Fibroblast of skin of left quadriceps (primary cell): Measurements from ENCODE around the gene MKRN1.
"Not testable (repeated sequence)": the region's sequence is repeated elsewhere in the genome, so short reads cannot be mapped to it uniquely, and the experiment has no call there.

ENCODE experiments used
- DNase-seq, 2 experiments: peaks; one replicate each; pipeline ENCODE4 v3.0.0-alpha.2; 2013; ENCODE audit warnings: low read depth in 2 of 2

The MKRN1 gene

DNA sequence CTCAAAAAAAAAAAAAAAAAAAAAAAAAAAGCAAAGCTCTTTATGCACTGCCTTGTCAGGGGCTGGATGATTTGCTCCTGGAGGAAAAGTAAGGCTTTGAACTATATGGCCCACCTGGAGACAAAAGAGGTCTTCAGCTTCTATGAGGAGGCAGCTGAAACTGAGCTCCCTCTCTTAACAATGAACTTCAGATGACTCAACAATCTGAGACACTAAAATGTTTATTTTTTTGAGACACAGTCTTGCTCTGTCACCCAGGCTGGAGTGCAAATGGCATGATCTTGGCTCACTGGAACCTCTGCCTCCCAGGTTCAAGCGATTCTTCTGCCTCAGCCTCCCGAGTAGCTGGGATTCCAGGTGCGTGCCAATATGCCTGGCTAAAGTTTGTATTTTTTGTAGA, 38.7 kb downstream of the MKRN1 start:
- DNase-seq = no peak

DNA sequence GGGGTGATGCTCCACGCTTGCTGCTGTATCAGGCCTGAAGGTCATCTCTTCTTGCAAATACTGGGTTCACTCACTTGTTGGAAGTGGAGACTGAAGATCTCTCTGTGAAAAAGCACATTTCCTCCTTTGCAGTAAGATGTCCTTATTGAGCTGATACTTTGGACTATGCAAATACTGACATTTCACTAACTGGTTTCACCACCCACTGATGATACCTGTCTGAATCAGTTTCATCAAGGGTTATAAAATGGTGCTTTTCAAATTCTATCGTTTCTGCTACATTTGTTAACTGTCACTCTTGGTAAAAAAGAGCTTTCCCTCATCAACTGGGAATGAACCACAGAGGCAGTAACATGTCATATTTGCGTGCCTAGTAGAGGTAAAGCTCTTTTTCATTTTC, 39.9 kb downstream of the MKRN1 start:
- no peak for DNase-seq

- no peak for DNase-seq
Observed at GRCh38 chr7:140435252-140435895, 43.9 kb downstream of the MKRN1 start.

DNA sequence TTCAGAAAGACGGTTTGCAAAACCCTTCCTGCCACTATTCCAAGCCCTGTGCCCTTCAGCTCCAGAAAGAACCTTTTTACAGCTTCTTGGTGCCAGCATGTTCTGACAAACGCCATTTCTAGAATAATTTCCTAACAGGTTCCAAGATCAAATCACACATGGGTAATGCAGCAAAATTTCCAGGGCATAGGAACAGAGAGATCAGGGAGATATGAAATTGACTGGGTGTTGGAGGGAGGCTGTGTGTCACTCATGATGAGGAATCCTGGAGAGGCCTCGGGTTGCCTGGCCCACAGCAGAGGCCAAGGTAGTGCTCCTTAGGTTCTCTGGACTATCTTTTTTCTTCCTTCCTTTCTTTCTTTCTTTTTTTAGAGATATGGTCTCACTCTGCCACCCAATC, 45.9 kb downstream of the MKRN1 start:
- no peak for DNase-seq

- no peak for DNase-seq
Observed at GRCh38 chr7:140426130-140426529, 53.2 kb downstream of the MKRN1 start.

DNA sequence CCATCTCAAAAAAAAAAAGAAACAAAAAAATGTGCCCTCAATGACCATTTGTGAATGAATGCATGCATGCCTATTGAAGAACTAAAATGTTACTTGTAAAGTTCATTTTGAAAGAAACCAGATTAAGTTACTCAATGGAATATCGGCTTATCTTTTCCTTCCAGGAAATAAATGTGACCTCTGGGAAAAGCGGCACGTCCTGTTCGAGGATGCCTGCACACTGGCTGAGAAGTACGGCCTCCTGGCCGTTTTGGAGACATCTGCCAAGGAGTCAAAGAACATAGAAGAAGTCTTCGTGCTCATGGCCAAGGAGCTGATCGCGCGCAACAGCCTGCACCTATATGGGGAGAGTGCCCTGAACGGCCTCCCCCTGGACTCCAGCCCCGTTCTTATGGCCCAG, 53.6 kb downstream of the MKRN1 start:
- no peak for DNase-seq

DNA sequence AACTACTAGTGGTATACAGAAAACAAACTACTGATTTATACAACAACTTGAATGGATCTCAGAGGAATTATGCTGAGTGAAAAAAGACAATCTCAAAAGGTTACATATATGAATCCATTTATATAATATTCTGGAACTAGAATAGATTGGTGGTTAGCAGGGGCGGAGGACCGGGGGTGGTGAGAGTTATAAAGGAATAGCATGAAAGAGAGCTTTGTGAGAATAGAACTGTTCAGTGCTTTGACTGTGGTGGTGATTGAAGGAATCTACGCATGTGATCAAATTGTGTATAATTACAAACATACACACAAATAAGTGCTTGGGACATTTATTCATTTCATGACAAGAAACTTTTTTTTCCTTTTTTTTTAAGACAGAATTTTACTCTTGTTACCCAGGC, 55.8 kb downstream of the MKRN1 start:
- no peak for DNase-seq

GRCh38 chr7:140421521-140421920, 57.8 kb downstream of the MKRN1 start:
- DNase-seq = no peak

- DNase-seq = no peak
Observed at GRCh38 chr7:140418653-140419052, 60.7 kb downstream of the MKRN1 start.

- not testable (repeated sequence) for DNase-seq
Observed at GRCh38 chr7:140418156-140418472, 61.2 kb downstream of the MKRN1 start.

DNA sequence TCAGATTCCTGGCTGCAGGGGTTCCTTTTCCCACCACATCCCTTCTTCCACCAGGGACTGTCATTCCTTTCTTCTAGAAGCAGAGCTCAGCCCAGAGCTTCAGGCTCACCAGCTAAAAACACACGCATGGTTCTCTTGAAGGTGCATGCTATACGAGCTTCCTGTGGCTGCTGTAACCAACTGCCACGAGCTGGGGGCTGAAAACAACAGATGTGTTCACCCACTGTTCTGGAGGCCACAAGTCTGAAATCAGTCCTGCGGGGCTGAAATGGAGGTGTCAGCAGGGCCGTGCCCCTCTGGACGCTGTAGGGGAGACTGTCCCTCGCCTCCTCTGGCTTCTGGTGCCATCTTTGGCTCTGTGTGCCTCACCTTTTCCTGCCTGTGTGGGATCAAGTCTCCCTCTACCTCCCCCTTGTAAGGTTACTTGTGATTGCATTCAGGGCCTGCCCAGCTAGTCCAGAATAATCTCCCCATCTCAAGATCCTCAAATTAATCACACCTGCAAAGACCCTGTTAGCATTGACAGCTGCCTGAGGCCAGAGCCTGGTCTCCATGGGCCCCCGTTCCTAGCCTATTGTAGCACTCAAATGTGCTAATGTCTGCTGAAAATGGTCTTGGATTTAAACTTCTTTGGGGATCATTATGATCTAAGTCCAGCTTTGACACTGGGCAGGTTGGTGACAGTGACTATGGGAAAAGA, 61.7 kb downstream of the MKRN1 start:
- no peak for DNase-seq

DNA sequence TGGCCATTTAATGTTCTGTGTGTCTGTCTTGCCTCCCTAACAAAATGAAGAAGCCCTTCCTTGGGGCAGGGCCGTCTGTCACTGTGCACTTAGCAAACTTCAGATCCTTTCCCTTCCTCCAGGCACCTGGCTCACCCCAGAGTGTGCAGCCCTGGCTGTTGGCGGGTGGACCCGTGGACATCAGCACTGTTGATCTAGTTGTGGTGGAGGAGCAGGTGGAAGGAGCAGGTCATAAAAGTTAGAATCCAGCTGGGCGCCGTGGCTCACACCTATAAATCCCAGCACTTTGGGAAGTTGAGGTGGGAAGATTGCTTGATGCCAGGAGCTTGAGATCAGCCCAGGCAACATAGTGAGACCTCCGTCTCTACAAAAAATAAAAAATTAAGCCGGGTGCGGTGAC, 62.7 kb downstream of the MKRN1 start:
- DNase-seq = no peak

GRCh38 chr7:140415816-140416215, 63.5 kb downstream of the MKRN1 start:
- DNase-seq = not testable (repeated sequence)

GRCh38 chr7:140415361-140415760, 63.9 kb downstream of the MKRN1 start:
- DNase-seq = no peak

DNA sequence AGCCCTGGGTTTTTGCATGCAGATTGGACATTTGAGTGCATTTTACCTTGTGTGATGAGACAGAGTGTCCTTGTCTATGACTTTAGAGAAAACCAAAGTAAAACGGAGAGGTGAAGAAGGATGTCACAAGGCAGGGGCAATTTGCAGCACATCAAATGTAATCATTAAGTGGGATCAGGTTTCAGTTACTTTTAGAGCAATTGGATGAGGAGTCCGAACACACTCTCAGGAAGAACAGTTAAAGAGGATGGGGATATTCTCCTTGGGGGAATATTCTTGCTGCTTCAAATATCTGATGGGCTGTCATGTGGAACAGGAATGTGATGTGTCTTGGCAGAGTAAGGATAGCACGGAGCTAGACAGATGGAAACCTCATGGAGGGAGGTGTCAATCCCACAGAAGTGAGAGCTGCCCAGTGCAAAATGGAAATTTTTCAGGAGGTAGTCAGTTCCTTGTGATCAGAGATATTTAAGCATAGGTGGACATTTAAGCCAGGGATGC, 74.7 kb downstream of the MKRN1 start:
- no peak for DNase-seq

DNA sequence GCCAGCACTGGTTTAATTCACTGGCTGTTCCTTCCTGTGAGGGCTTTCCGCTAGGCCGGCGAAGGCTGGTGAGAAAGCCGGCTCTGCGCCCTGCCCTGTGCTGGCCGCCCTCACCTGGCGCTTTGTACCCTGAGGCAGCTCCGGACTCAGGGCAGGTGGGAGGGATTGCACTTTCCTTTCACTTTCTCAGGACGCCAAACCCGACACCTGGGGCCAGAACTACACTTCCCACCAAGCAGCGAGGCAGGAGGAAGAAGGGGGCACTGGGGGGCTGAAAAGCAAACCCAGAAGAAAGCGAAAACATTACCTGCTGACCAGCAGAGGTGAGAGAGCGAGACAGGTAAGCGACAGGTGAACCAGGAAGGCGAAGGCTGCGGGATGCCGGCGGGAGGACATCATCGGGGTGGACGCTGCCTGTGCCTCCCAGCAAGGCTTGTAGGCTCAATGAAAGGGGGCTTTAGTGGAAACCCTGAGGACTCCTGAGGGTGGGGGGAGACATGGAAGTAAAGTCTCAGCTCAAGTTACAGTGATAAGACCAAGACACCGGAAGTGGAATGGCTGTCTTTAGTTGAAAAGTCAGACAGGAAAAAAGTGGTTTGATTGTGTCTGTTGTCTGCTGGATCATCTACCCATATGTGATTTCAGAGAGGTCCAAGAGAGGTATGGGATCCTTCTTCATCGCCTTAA, 75.3 kb downstream of the MKRN1 start, which contains the start of gene RAB19:
Gene RAB19 (plus strand): TSS at position 181 of the 687 bp plus-strand sequence. CDS start 3,589 bp downstream, outside the sequence.
- DNase-seq = no peak
